HG03103 (cell line): ENCODE measurements around the gene ANKLE1.
"Not testable (repeated sequence)": the region's sequence is repeated elsewhere in the genome, so short reads cannot be mapped to it uniquely, and the experiment has no call there.

Experiments used
- ATAC-seq: cut with Tn5 transposase; IDR thresholded peaks from one replicate; pipeline ENCODE4 v1.9.1; 2021; ENCODE audit warnings: low read depth; ENCODE audit not compliant: unreplicated experiment

Gene ANKLE1

DNA sequence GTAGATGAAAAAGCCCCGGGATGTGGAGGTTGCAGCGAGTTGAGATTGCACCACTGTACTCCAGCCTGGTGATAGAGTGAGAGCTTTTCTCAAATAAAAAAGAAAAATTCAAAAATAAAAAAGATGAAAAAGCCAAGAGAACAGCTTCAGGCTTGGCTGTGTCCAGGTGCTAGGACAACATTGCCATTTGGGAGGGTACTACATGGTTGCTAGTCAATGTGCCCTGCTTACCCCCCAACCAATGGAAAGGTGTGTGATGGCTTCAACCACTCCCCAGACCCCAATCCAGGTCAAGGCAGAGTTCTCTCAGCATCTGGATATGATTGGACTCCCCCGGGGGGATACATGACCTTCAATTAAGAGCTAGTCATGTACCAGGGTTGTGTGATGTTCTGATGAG, 2.3 kb upstream of the ANKLE1 start:
- no peak for ATAC-seq

- peak; percentile 50 for ATAC-seq
Measured at GRCh38 chr19:17282488-17283125, 906 bp downstream of the ANKLE1 start.

GRCh38 chr19:17283504-17283996, 1.8 kb downstream of the ANKLE1 start:
- ATAC-seq, result no peak

- no peak for ATAC-seq
Measured at GRCh38 chr19:17285415-17286135, 3.9 kb downstream of the ANKLE1 start.

DNA sequence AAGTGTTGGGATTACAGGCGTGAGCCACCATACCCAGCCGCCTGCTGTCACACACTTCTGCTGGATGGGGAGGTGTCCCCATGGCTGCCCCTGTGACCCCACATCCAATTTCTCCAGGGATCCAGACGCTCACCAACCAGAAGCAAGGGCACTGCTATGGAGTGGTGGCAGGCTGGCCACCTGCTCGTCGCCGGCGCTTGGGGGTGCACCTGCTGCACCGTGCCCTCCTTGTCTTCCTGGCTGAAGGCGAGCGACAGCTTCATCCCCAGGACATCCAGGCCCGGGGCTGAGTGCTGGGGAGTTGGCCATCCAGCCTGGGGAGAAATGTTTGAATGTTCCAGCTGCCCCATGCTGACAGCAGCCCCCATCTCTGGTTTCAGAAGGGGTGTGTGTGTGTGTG, 4.6 kb downstream of the ANKLE1 start:
- ATAC-seq, result no peak

DNA sequence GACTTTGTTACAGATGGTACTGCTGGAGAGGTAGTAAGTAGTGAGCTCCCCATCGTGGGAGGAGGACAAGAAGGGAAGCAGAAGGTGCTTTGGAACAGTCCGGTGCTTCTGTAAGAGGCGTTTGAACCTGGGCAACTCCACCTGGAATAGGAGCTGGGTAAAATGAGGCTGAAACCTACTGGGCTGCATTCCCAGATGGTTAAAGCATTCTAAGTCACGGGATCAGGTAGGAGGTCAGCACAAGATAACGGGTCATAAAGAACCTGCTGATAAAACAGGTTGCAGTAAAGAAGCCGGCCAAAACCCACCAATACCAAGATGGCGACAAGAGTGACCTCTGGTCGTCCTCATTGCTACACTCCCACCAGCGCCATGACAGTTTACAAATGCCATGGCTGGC, 5.1 kb downstream of the ANKLE1 start:
- no peak for ATAC-seq

- no peak for ATAC-seq
Measured at GRCh38 chr19:17289489-17289888, 7.8 kb downstream of the ANKLE1 start.

DNA sequence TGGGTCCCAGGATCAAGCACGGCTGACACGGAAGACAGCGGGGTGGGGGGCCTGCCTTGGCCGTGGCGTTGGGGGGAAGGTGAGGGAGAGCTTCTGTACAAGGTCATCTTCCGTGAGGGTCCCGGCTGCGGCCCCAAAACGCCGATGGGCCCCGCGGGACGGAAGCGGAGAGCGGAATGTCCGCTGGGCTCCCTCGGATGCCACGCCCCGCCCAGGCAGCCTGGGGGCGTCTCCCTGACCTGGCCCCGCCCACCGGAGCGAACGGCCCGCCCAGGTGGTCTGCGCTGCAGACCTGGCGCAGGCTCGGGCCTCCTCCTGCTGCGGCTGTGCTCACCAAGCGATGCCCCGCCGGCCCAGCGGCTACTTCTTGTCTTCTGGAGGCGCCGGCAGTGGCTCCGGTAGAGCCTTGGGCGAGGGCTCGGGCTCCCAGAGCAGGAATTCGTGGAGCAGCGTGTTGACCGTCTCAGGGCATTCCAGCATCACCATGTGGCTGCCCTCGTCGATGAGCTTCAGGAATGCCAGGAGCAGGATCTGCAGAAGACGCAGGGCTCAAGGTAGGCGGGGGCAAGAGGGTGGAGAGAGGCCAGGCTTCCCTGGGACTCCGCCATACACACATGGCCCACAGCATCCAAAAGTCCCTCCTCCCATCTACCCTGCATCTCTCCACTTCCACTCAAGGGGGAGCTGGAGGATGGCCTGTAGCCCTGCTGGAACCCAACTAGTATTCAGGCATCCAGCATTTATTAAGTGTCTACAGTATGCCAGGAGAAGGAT, 10.8 kb downstream of the ANKLE1 start:
- no peak for ATAC-seq

DNA sequence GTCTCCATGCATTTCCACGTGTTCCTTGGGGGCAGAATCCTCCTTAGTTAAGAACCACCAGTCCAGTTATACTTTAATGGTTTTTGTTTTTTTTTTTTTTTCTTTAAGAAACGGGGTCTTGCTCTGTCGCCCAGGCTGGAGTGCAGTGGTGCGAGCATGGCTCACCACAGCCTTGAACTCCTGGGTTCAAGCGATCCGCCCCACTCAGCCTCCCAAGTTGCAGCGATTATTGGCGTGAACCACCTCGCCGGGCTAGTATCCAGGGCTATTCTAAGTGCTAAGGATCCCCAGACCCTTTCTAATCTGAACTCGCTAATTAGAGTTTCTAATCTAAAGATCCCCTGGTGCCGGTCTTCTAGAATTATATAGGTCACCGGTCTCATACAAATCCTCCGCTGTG, 11.9 kb downstream of the ANKLE1 start:
- ATAC-seq, result no peak

DNA sequence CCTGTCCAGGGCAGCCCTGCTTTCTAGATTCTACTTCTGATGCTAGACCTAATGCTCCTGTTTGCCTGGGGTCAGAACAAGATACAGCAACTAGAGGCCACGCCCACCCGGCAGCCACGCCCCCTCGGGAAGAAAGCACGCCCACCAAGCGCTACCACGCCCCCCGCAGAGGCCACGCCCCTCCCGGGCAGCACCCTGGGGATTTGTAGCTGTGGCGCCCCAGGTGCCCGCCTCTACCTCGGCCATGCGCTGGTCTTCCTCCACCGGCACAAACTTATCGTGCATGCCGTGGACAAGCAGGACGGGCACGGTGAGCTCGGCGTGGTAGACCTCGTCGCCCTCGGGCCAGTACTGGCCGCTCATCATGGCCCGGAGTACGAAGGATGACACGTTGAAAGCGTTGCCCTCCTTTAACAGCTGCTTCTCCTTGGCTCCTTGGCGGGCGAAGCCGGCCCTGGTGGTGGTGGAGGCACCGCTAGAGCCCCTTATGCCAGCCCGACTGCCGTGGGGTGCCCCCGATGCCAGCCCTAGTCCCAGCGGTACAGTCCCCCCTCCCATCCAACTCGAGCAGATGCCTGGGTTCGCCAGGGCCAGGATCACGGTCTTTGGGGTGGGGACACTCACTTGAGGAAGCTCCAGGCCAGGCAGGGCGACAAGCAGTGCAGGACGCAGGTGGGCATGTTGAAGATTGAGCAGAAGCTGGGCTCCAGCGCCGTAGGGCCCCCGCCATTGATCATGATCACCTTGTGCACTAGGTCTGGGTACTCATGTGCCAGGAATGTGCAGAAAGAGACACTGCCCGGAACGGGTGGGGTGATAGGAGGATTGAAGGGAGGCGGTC, 12.6 kb downstream of the ANKLE1 start:
- no peak for ATAC-seq

- not testable (repeated sequence) for ATAC-seq
Measured at GRCh38 chr19:17295551-17295950, 13.8 kb downstream of the ANKLE1 start.

DNA sequence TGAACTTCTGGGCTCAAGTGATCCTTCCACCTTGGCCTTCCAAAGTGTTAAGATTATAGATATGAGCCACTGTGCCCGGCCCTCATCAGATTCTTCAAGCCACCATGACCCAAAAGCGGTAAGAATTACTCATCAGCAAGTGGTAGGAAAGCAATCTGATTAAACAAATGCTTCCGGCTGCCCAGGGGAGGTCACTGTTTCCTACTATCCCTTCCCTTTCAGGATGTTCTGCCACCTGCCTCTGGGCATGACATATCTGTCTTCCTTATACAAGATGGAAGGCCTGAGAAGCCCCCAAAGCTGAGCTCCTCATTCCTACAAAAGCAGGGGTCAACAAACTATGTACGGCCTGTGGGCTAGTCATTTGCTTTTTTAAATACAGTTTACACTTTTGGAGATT, 14.6 kb downstream of the ANKLE1 start:
- no peak for ATAC-seq

- no peak for ATAC-seq
Measured at GRCh38 chr19:17296976-17297375, 15.3 kb downstream of the ANKLE1 start.

DNA sequence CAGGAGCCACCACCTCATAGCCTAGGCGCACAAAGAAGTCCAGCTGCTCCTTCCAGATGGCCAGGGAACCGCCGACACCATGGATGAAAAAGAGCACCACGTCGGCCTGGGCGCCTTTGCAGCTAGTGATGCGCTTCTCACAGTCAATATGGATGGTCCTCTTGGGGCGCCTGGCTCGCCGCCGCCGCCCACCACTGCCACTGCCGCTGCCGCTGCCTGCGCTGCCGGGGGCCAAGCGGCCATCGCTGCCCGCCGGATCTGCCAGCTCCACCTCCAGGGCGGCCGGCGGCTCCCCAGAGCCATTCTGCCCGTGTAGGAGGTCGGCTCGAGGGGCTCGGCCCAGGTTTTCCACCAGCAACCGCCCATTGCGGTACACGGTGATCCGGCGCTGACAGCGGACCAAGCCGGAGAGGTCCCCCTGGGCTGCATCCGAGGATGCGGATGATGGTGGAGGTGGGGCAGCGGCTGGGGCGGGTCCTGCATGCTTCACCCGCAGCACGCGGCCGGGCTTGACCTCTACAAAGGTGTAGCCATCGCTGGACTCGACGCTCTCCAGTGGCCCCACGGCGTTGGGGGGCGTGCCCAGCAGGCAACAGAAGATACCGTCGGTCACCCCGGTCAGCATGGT, 19.4 kb downstream of the ANKLE1 start:
- no peak for ATAC-seq

- no peak for ATAC-seq
Measured at GRCh38 chr19:17302391-17303166, 20.9 kb downstream of the ANKLE1 start.

DNA sequence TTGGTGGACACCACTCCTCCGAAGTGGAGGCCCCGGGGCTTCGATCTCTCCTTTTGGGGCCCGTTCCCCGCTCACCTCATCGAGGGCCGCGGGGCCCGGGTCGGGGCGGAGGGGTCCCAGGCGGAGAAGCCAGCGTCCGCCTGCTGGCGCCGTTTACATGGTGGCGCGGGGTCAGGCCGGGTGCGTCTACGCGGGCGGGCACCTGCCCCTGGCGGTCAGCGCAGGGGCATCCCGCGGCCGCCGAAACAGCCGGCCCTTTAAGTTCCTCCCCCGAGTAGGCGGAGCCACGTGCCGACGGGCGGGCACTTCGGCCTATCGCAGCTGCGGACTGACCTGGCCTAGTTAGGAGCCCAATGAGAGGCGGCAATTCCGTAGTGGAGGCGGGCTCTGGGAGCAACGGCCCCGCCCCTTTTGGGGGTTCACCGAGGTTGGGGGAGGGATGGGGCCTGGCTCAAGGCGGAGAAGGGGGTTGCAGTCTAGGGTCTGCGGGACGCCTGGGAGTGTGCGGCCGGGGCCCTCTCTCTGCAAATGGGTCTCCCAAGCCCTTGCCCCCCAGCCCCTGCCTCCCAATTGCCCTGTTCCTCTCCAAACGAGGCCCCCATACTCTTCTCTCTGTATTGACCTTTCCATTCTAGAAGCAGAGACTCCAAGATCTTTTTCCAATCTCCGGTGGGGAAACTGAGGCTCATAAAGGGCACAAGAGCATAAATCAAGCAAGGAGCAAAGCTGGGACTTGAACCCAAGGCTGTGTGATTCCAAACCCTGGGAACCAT, 21.7 kb downstream of the ANKLE1 start, which contains the start of gene ABHD8:
ABHD8 (minus strand) TSS at position 259 of the 773 bp plus-strand sequence. CDS start 1,809 bp downstream, outside the sequence.
- ATAC-seq, result peak; percentile 62

- no peak for ATAC-seq
Measured at GRCh38 chr19:17303940-17304267, 22.2 kb downstream of the ANKLE1 start.

DNA sequence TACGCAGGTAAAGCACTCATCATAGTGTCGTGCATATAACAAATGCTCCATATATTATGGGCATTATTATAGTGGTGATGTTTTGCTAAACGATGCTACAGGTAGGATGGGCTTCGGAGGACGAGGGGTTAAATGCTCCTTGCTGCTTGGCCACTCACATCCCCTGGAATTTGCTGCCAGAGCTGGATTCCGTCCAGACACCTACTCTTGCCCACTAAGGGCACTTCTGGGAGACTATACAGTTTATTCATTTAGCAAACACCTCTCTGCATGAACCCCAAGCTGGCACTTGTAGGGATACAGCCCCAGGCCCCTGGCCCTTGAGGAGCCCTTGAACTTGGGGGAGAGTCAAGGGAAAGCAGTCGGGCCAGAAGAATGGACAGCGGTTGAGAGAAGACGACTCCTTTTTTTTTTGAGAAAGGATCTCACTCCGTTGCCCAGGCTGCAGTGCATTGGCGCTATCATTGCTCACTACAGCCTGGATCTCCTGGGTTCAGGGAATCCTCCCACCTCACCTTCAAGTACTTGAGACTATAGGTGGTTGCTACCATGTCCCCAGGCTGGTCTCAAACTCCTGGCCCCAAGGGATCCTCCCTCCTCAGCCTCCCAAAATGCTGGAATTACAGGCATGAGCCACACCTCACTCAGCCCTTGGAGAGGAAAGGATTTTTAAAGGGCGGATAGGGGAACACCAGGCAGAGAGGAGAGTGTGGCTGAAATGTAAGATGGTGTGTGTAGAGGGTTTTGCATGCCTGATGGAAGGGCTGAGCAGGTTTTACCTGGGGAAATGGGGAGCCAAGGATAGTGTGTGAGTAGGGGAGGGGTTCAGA, 22.9 kb downstream of the ANKLE1 start:
- ATAC-seq, result no peak
